ENCODE results near the gene GAPT. TPM values are rescaled to one million over a fixed set of nuclear protein-coding genes. Genes with fewer than 3 reads are reported as not detected.

The GAPT gene
- total and polyA plus RNA-seq, 2 donors (not counting 3 experiments of a cell fraction or from before 2014, with no cell fraction given) = not detected

DNA sequence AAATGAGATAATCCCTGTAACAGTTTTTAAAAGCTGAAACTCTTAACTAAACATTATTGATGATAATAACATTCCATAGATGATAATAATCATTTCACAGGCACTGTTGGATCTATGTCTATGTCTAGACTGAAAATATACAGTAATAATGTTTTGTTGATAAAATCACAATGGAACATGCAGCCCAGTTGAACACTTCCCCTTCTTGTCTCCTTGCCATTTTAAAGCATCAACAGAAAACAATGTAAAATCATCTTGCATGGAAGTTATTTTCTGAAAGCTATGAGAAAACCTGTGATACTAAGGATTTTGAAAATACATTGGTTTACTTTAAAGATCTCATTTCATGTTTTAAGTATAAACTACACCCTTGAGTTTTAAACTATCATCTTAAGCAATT lies 1.9 kb downstream of the GAPT start:
- Histone ChIP-seq H3K9me1 (replicated peaks; ENCODE audit: control insufficient read depth, extremely low read depth, insufficient read depth, low read length) (no peaks in the 10 kb centered on the region), H3K4me1 (ENCODE audit: control insufficient read depth, extremely low read depth, insufficient read depth, low read length) (no peaks in the 10 kb centered on the region), H3K4me2 (ENCODE audit: insufficient read depth, low read length) (no peak overlapping the region), H3K9ac (replicated peaks; ENCODE audit: extremely low read depth, insufficient read depth, low read length) (no peak overlapping the region), H3K36me3 (ENCODE audit: control insufficient read depth in 2 of 2, extremely low read depth in 1 of 2, insufficient read depth in 2 of 2, low read length in 2 of 2) (no peaks in the 10 kb centered on the region), H2AFZ (ENCODE audit: low read depth, low read length) (no peak overlapping the region), H3K9me3 (replicated peaks; ENCODE audit: control insufficient read depth, insufficient read depth, low read length) (no peaks in the 10 kb centered on the region), H3K27ac (ENCODE audit: insufficient read depth, low read depth, low read length) (no peak overlapping the region), H3K79me2 (ENCODE audit: control insufficient read depth, insufficient read depth, low read length) (no peaks in the 10 kb centered on the region), H4K20me1 (replicated peaks; ENCODE audit: control insufficient read depth, extremely low read depth, insufficient read depth, low read length) (no peaks in the 10 kb centered on the region), H3K27me3 (ENCODE audit: control insufficient read depth in 2 of 2, insufficient read depth in 2 of 2, low read length in 2 of 2) (peaks cover 5 to 8% of the 10 kb centered on the region in 2 experiments), H3K4me3 (replicated peaks in 1 of 3; ENCODE audit: insufficient read depth in 1 of 3, low read depth in 1 of 3, low read length in 3 of 3) (no peak overlapping the region)
- DNase-seq (ENCODE audit: low read depth, low spot score) (no peak), FAIRE-seq (no peak)
- TF ChIP-seq GATA2 (IDR thresholded peaks at IDR 0.05; ENCODE audit: insufficient read depth, insufficient read length, low read depth, low read length) (no peak), POLR2A (IDR thresholded peaks at IDR 0.05; ENCODE audit: low read depth, low read length) (no peak), JUN (IDR thresholded peaks at IDR 0.05; ENCODE audit: borderline replicate concordance, insufficient read depth, insufficient read length, low read depth) (no peak), POLR2AphosphoS5 (IDR thresholded peaks at IDR 0.05; ENCODE audit: insufficient read depth, low read depth, low read length) (no peak), FOS (IDR thresholded peaks at IDR 0.05; ENCODE audit: borderline replicate concordance, insufficient read depth, low read length) (no peak), EZH2 (IDR thresholded peaks at IDR 0.05; ENCODE audit: borderline replicate concordance, low read depth, low read length, severe bottlenecking) (no peak), MYC (IDR thresholded peaks at IDR 0.05; ENCODE audit: low read depth, low read length) (no peak)
- TF ChIP-seq, protein P1, sequence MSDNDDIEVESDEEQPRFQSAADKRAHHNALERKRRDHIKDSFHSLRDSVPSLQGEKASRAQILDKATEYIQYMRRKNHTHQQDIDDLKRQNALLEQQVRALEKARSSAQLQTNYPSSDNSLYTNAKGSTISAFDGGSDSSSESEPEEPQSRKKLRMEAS (IDR thresholded peaks at IDR 0.05; ENCODE audit: insufficient read depth, insufficient read length) = no peak
- TF ChIP-seq, protein P2, sequence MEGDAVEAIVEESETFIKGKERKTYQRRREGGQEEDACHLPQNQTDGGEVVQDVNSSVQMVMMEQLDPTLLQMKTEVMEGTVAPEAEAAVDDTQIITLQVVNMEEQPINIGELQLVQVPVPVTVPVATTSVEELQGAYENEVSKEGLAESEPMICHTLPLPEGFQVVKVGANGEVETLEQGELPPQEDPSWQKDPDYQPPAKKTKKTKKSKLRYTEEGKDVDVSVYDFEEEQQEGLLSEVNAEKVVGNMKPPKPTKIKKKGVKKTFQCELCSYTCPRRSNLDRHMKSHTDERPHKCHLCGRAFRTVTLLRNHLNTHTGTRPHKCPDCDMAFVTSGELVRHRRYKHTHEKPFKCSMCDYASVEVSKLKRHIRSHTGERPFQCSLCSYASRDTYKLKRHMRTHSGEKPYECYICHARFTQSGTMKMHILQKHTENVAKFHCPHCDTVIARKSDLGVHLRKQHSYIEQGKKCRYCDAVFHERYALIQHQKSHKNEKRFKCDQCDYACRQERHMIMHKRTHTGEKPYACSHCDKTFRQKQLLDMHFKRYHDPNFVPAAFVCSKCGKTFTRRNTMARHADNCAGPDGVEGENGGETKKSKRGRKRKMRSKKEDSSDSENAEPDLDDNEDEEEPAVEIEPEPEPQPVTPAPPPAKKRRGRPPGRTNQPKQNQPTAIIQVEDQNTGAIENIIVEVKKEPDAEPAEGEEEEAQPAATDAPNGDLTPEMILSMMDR (IDR thresholded peaks at IDR 0.05; ENCODE audit: extremely low read depth in 1 of 2, insufficient read depth in 1 of 2, low read depth in 1 of 2, low read length in 2 of 2) = no peak
- dilution Hi-C loops (cut with MboI; ENCODE audit: extremely low pct_ligation_motif_present, low sequenced_read_pairs) = no loop called here
- intact Hi-C loops (cut with micrococcal nuclease) = no loop called here
- ChIA-PET POLR2A (no interaction called here), CTCF (interaction anchor here (11.9 kb wide), 1 partner anchor 355 kb away, joined by 203 read pairs; no protein-coding TSS in a partner anchor)
- BruUV-seq (replicated peaks) = no TSS peak

Data from endothelial cell of umbilical vein (primary cell).